Tibial artery (tissue), 4 donors: ENCODE data around the gene KLKB1.
"Not testable (repeated sequence)": the region's sequence is repeated elsewhere in the genome, so short reads cannot be mapped to it uniquely, and the experiment has no call there.

Source experiments
- DNase-seq, 2 donors: peaks; one replicate each; pipeline ENCODE4 v3.0.0-alpha.2; 2019
- H3K27ac ChIP-seq, 2 donors: fragments of 200-600 bp; sonication (generic) in 1 of 2; 1 replicate in 1 of 2; 2 replicates in 1 of 2; pipeline ENCODE4 v1.5.1; 2018 to 2019; ENCODE audit warnings: mild to moderate bottlenecking in 1 of 2
- H3K27me3 ChIP-seq, 2 donors: fragments of 200-600 bp; sonication (generic) in 1 of 2; one replicate each; pipeline versions ENCODE4 v1.5.1 to v1.6.0; 2016 to 2019
- H3K36me3 ChIP-seq, 3 donors: fragments of 200-600 bp; sonication (generic) in 2 of 3; one replicate each; pipeline ENCODE4 v1.5.1; 2016 to 2019; ENCODE audit warnings: mild to moderate bottlenecking in 2 of 3
- H3K4me1 ChIP-seq, 4 donors: fragments of 200-600 bp; sonication (generic) in 2 of 4; 1 replicate in 3 of 4; 2 replicates in 1 of 4; pipeline ENCODE4 v1.5.1; 2016 to 2019
- H3K4me3 ChIP-seq, 2 donors: fragments of 200-600 bp; sonication (generic) in 1 of 2; 1 replicate in 1 of 2; 2 replicates in 1 of 2; pipeline ENCODE4 v1.5.1; 2018 to 2019; ENCODE audit warnings: mild to moderate bottlenecking in 2 of 2
- H3K9me3 ChIP-seq, 3 donors: fragments of 200-600 bp; sonication (generic) in 1 of 3; one replicate each; pipeline ENCODE4 v1.5.1; 2016 to 2019
- intact Hi-C: fragments of 100-400 bp; cut with DNase I; formaldehyde crosslinking; loops from one replicate; pipeline ENCODE4 v1.15.0; 2023; ENCODE audit warnings: low total_unique reads
- TF ChIP-seq, protein P1 (sequence below), 2 experiments: fragments of 200-600 bp in 1 of 2; fragments of 450-650 bp in 1 of 2; IDR thresholded peaks; one replicate each; pipeline ENCODE4 v1.5.1; 2017 to 2019; ENCODE audit warnings: antibody characterized with exemption in 2 of 2, mild to moderate bottlenecking in 1 of 2, moderate library complexity in 1 of 2

KLKB1 gene

DNA sequence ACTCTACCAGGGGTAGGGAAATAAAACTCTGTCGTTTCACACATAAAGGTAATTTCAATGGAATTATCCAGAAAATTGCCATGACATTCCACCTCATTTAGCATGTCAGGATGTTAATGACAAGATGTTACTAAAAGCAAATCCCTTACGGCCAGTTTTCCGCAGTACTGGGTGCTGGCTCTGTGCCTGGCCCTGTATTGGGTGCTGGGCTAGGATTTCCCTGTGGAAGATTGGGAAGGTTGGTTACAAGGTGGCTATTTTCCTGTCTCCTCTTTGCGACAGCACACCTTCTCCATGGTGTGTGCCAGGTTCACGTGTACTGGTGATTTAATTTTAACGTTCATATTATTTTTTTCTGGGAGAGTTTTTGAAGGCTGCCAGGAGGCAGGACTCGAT lies 13.1 kb downstream of the KLKB1 start:
- Histone ChIP-seq H3K27ac (no peak overlapping the region), H3K36me3 (no peaks in the 10 kb centered on the region), H3K27me3 (no peaks in the 10 kb centered on the region), H3K4me1 (no peaks in the 10 kb centered on the region), H3K4me3 (no peak overlapping the region), H3K9me3 (no peaks in the 10 kb centered on the region)
- TF ChIP-seq, protein P1, sequence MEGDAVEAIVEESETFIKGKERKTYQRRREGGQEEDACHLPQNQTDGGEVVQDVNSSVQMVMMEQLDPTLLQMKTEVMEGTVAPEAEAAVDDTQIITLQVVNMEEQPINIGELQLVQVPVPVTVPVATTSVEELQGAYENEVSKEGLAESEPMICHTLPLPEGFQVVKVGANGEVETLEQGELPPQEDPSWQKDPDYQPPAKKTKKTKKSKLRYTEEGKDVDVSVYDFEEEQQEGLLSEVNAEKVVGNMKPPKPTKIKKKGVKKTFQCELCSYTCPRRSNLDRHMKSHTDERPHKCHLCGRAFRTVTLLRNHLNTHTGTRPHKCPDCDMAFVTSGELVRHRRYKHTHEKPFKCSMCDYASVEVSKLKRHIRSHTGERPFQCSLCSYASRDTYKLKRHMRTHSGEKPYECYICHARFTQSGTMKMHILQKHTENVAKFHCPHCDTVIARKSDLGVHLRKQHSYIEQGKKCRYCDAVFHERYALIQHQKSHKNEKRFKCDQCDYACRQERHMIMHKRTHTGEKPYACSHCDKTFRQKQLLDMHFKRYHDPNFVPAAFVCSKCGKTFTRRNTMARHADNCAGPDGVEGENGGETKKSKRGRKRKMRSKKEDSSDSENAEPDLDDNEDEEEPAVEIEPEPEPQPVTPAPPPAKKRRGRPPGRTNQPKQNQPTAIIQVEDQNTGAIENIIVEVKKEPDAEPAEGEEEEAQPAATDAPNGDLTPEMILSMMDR (IDR thresholded peaks at IDR 0.05), result no peak
- intact Hi-C loops, result loop anchor here (10.0 kb wide), 1 partner anchor 1656 kb away; no protein-coding TSS in a partner anchor
- DNase-seq, result no peak

DNA sequence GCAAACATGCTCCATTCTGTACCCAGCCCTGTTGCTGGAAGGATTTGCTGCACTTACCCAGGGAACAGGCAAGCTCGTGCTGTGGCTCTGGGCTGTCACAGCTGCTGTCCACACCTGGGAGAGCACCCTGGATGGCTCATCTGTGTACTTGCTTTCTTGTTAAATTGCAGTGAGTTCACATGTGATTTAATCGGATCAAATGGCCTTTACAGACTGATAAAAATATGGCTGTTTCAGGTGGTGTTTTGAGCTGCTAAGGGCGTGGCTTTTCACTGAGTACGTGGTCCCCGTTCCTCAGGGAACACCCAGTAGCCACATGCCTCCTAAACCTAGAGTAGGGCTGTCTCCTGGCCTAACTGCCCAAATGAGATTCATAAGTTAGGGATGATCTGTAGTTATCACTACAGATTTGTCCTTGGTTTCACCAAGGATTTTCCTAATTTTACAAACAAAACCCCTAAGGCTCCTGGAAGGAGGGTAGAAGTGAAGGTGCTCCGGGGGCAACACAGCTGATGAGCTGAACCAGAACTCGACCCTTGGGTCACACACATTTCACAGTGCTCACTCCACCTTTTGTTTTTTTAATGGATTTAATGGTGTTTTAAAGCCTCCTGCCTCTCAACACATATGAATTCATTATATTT lies 13.7 kb downstream of the KLKB1 start:
- no peak overlapping the region for H3K27ac ChIP-seq
- no peak for DNase-seq
- H3K4me1 ChIP-seq, result no peaks in the 10 kb centered on the region
- H3K9me3 ChIP-seq, result no peaks in the 10 kb centered on the region
- H3K36me3 ChIP-seq, result no peaks in the 10 kb centered on the region
- no peak overlapping the region for H3K4me3 ChIP-seq
- no peaks in the 10 kb centered on the region for H3K27me3 ChIP-seq
- intact Hi-C loops, result loop anchor here (10.0 kb wide), 1 partner anchor 1656 kb away; no protein-coding TSS in a partner anchor
- TF ChIP-seq, protein P1 (IDR thresholded peaks at IDR 0.05), result no peak

- TF ChIP-seq, protein P1 (IDR thresholded peaks at IDR 0.05), result no peak
- intact Hi-C loops, result loop anchor here (10.0 kb wide), 1 partner anchor 1657 kb away; no protein-coding TSS in a partner anchor
- Histone ChIP-seq H3K4me3 (no peak overlapping the region), H3K4me1 (no peaks in the 10 kb centered on the region), H3K36me3 (no peaks in the 10 kb centered on the region), H3K27ac (no peak overlapping the region), H3K9me3 (no peaks in the 10 kb centered on the region), H3K27me3 (no peaks in the 10 kb centered on the region)
- DNase-seq, result no peak
Measured at GRCh38 chr4:186241616-186242015, 14.3 kb downstream of the KLKB1 start.

GRCh38 chr4:186242031-186242430 lies 14.7 kb downstream of the KLKB1 start:
- H3K27me3 ChIP-seq, H3K36me3 ChIP-seq, H3K9me3 ChIP-seq, H3K4me3 ChIP-seq, DNase-seq, H3K27ac ChIP-seq, H3K4me1 ChIP-seq: not testable (repeated sequence)
- intact Hi-C loops, result loop anchor here (10.0 kb wide), 1 partner anchor 1657 kb away; no protein-coding TSS in a partner anchor

DNA sequence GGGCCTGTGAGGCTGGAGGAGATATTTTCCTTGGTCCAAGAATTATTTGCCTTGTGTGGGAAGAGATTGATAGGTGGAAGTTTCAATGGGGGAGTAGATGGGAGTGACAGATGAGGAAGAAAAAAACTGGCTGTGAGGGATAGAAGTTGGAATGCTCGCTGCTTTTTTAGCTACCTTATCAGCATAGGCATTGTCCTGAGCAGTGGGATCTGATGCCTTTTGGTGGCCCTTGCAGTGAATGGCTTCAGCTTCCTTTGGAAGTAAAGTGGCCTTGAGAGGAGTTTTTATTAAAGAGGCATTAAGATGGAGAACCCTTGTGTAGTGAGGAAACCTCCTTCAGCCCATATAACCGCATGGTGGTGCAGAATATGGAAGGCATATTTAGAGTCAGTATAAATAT lies 16.0 kb downstream of the KLKB1 start:
- no peaks in the 10 kb centered on the region for H3K4me1 ChIP-seq
- no peaks in the 10 kb centered on the region for H3K9me3 ChIP-seq
- H3K36me3 ChIP-seq, result no peaks in the 10 kb centered on the region
- DNase-seq, result no peak
- no peaks in the 10 kb centered on the region for H3K27me3 ChIP-seq
- H3K4me3 ChIP-seq, result no peak overlapping the region
- H3K27ac ChIP-seq, result no peak overlapping the region
- intact Hi-C loops, result loop anchor here (10.0 kb wide), 1 partner anchor 1659 kb away; no protein-coding TSS in a partner anchor
- TF ChIP-seq, protein P1 (IDR thresholded peaks at IDR 0.05), result no peak

GRCh38 chr4:186244835-186245234 lies 17.5 kb downstream of the KLKB1 start:
- no peak for DNase-seq
- H3K9me3 ChIP-seq, result no peaks in the 10 kb centered on the region
- no peak overlapping the region for H3K4me3 ChIP-seq
- H3K4me1 ChIP-seq, result no peaks in the 10 kb centered on the region
- no peaks in the 10 kb centered on the region for H3K36me3 ChIP-seq
- no peaks in the 10 kb centered on the region for H3K27me3 ChIP-seq
- no peak overlapping the region for H3K27ac ChIP-seq
- intact Hi-C loops, result loop anchor here (10.0 kb wide), 1 partner anchor 1660 kb away; no protein-coding TSS in a partner anchor
- TF ChIP-seq, protein P1 (IDR thresholded peaks at IDR 0.05), result no peak

GRCh38 chr4:186247062-186247752 lies 19.9 kb downstream of the KLKB1 start:
- not testable (repeated sequence) for H3K27me3 ChIP-seq, H3K27ac ChIP-seq, H3K4me1 ChIP-seq, DNase-seq, H3K9me3 ChIP-seq, H3K4me3 ChIP-seq
- H3K36me3 ChIP-seq, result peaks cover 0 to 14% (median 0%) of the 10 kb centered on the region in 3 donors
- intact Hi-C loops, result loop anchor here (10.0 kb wide), 1 partner anchor 1662 kb away; no protein-coding TSS in a partner anchor
